Testis (tissue), 3 donors: ENCODE measurements around the gene KIF1B. TPM values are rescaled to one million over a fixed set of nuclear protein-coding genes. Genes with fewer than 3 reads are reported as not detected.

Experiments used
- DNase-seq: peaks from one replicate; pipeline ENCODE4 v3.0.0-alpha.2; 2019
- H3K27ac ChIP-seq, 2 donors: fragments of 200-600 bp; sonication (generic); one replicate each; pipeline ENCODE4 v1.5.1; 2019
- H3K27me3 ChIP-seq: fragments of 200-600 bp; sonication (generic); one replicate; pipeline ENCODE4 v1.5.1; 2019
- H3K36me3 ChIP-seq: fragments of 200-600 bp; sonication (generic); one replicate; pipeline ENCODE4 v1.5.1; 2017; ENCODE audit warnings: low read depth; ENCODE audit errors: missing control alignments
- H3K4me1 ChIP-seq: fragments of 200-600 bp; sonication (generic); one replicate; pipeline ENCODE4 v1.5.1; 2019
- H3K4me3 ChIP-seq, 2 donors: fragments of 200-600 bp; sonication (generic); one replicate each; pipeline ENCODE4 v1.5.1; 2017 to 2019
- H3K9me3 ChIP-seq: fragments of 200-600 bp; sonication (generic); one replicate; pipeline ENCODE4 v1.5.1; 2017
- POLR2A ChIP-seq: fragments of 450-650 bp; IDR thresholded peaks from one replicate; pipeline ENCODE4 v1.6.1; 2017; ENCODE audit warnings: antibody characterized with exemption, mild to moderate bottlenecking, moderate library complexity
- WGBS, 2 donors: methylation state at CpG; one replicate each; pipeline ENCODE4 v1.1.5; 2018; 5-methylcytosine and 5-hydroxymethylcytosine counted together
- intact Hi-C: fragments of 100-400 bp; cut with DNase I; formaldehyde crosslinking; loops from one replicate; pipeline ENCODE4 v1.15.1; 2023; ENCODE audit warnings: low total_unique reads
- polyA plus RNA-seq: library from polyadenylated mRNA; stranded (reverse); fragments of 350-450 nt; fragmentation: Illumina TruSeq; extraction: RNeasy Lipid Tissue Mini Kit (QIAGEN cat#74804); gene quantifications from one replicate; pipeline ENCODE4 v1.2.3, GENCODE V29; 2014; ENCODE audit warnings: low read depth, low replicate concordance; ENCODE audit not compliant: insufficient read depth
- total RNA-seq, 2 donors: library from RNA; depleted of rRNA; stranded (reverse); fragments of >200 nt; gene quantifications; one replicate each; pipeline ENCODE4 v1.2.3, GENCODE V29; 2016
- TF ChIP-seq, protein P1 (sequence below), 3 experiments: fragments of 450-650 bp in 2 of 3; fragments of 200-600 bp in 1 of 3; sonication (generic) in 1 of 3; IDR thresholded peaks; one replicate each; pipeline ENCODE4 v1.5.1; 2016 to 2019; ENCODE audit warnings: antibody characterized with exemption in 3 of 3, mild to moderate bottlenecking in 2 of 3, moderate library complexity in 1 of 3

KIF1B gene
- total and polyA plus RNA-seq, 3 donors from 2014 or later = 64.5 to 119 (median 71.2) TPM

DNA sequence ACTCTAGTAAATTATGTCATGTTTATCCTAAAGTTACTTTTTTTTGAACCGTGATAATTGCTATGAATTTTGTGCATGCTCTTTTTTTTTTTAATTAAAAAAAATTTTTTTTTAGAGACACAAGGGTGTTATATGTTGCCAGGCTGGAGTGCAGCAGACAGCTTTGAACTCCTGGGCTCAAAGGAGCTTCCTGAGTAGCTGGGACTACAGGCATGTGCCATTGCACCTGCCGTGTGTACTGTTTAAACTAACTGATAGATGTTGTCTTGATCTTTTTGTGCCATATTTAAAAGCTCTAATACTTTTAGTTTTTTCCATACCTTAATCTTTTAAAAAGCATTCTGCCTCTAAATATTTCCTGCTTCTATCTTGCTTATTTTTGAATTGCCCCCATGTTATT lies 60.7 kb downstream of the KIF1B start:
- no peak overlapping the region for H3K27ac ChIP-seq
- TF ChIP-seq, protein P1, sequence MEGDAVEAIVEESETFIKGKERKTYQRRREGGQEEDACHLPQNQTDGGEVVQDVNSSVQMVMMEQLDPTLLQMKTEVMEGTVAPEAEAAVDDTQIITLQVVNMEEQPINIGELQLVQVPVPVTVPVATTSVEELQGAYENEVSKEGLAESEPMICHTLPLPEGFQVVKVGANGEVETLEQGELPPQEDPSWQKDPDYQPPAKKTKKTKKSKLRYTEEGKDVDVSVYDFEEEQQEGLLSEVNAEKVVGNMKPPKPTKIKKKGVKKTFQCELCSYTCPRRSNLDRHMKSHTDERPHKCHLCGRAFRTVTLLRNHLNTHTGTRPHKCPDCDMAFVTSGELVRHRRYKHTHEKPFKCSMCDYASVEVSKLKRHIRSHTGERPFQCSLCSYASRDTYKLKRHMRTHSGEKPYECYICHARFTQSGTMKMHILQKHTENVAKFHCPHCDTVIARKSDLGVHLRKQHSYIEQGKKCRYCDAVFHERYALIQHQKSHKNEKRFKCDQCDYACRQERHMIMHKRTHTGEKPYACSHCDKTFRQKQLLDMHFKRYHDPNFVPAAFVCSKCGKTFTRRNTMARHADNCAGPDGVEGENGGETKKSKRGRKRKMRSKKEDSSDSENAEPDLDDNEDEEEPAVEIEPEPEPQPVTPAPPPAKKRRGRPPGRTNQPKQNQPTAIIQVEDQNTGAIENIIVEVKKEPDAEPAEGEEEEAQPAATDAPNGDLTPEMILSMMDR (IDR thresholded peaks at IDR 0.05) = no peak
- TF ChIP-seq POLR2A = no peak
- no peaks in the 10 kb centered on the region for H3K4me1 ChIP-seq
- no peaks in the 10 kb centered on the region for H3K36me3 ChIP-seq
- intact Hi-C loops = no loop called here
- 83 to 94% methylated on average over 2 of the region's 2 CpGs for WGBS, 2 donors
- no peaks in the 10 kb centered on the region for H3K27me3 ChIP-seq
- DNase-seq = no peak
- no peak overlapping the region for H3K4me3 ChIP-seq
- H3K9me3 ChIP-seq = no peaks in the 10 kb centered on the region

DNA sequence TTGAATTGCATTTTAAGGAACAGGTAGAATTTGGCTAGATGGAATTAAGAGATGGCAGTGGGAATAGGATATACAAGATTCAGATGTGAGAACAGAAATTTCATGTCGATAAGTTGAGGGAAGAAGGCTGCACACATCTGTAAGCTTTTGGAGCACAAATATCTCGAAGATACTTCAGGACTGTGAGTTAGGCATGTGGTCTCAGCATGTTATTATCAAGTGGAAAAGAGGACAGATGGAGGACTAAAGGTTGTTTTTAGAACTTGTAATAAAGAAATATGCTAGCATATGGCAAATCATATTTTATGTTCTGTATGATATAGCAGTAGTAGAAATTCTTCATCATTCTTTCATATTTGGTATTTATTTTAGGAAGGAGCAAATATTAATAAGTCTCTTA lies 61.5 kb downstream of the KIF1B start:
- no peak for DNase-seq
- TF ChIP-seq POLR2A = no peak
- TF ChIP-seq, protein P1 (IDR thresholded peaks at IDR 0.05) = no peak
- Histone ChIP-seq H3K4me1 (no peaks in the 10 kb centered on the region), H3K36me3 (peaks cover 4% of the 10 kb centered on the region), H3K27ac (no peak overlapping the region), H3K9me3 (no peaks in the 10 kb centered on the region), H3K4me3 (no peak overlapping the region), H3K27me3 (no peaks in the 10 kb centered on the region)
- intact Hi-C loops = no loop called here
- 66 to 72% methylated on average over 2 of the region's 2 CpGs for WGBS, 2 donors

DNA sequence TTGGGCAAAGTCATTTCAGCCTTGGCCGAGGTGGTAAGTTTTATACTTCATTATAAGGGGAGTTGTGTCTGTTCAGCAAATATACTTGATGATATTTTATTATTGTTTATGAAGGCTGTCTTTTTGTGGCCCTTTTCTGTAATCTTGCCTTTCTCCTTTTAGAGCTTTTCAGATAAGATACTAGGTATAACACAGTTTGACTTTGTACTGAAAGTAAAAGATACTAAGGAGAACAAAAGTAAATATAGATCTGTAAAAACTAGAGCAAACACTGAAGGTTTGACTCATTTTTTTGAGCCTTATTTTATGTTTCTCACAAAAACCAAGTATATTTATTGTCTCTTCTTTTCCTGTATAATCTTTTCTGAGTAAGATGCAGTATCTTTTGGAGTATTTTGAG lies 61.9 kb downstream of the KIF1B start:
- intact Hi-C loops = no loop called here
- Histone ChIP-seq H3K9me3 (no peaks in the 10 kb centered on the region), H3K36me3 (peaks cover 4% of the 10 kb centered on the region), H3K27ac (no peak overlapping the region), H3K27me3 (no peaks in the 10 kb centered on the region), H3K4me1 (no peaks in the 10 kb centered on the region), H3K4me3 (no peak overlapping the region)
- 67 to 68% methylated on average over 1 of the region's 1 CpG for WGBS, 2 donors
- TF ChIP-seq POLR2A = no peak
- TF ChIP-seq, protein P1 (IDR thresholded peaks at IDR 0.05) = no peak
- DNase-seq = no peak

DNA sequence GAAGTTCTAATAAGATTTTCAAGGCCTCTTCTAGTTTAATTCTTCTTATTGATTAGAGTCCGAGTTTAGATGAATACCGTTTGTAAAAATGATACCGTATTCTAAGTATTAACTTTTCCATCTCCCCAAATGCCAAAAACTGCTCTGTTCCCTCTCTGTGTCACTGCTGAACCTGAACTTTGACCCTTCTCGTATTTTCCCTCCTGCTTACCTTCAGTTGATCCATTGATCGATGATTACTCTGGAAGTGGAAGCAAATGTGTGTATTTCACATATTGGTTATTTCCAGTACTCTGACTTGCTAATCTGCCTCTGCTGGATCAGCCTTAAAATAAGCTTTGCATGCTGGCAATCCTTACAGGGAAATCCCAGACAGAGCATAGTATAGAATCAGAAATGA lies 68.5 kb downstream of the KIF1B start:
- Histone ChIP-seq H3K4me1 (no peaks in the 10 kb centered on the region), H3K4me3 (no peak overlapping the region), H3K9me3 (no peaks in the 10 kb centered on the region), H3K27ac (no peak overlapping the region), H3K27me3 (no peaks in the 10 kb centered on the region), H3K36me3 (peaks cover 4% of the 10 kb centered on the region)
- TF ChIP-seq POLR2A = no peak
- TF ChIP-seq, protein P1 (IDR thresholded peaks at IDR 0.05) = no peak
- 92% methylated on average over 5 of the region's 5 CpGs for WGBS, 2 donors
- intact Hi-C loops = no loop called here
- no peak for DNase-seq
